ENCODE data around the gene DUSP10. TPM values are rescaled to one million over a fixed set of nuclear protein-coding genes. Genes with fewer than 3 reads are reported as not detected.

Gene DUSP10
- total RNA-seq, 2 donors from 2014 or later: 7.8 to 9.3 TPM

GRCh38 chr1:221725735-221726672 is 15.9 kb downstream of the DUSP10 start:
- peak; percentile 74 to 86 for ATAC-seq
- Mint-ChIP-seq H3K36me3 (peaks cover 36 to 54% of the 10 kb centered on the region in 2 donors), H3K27ac (peak overlapping the region; percentile 89 to 92), H3K9me3 (peaks cover 5 to 10% of the 10 kb centered on the region in 2 donors)
- no peak for DNase-seq (ENCODE audit: low spot score in 2 of 2)

- DNase-seq (ENCODE audit: low spot score in 2 of 2): no peak
- peak overlapping the region; percentile 56 to 92 for H3K27ac Mint-ChIP-seq
- H3K9me3 Mint-ChIP-seq: peaks cover 5 to 10% of the 10 kb centered on the region in 2 donors
- peaks cover 36 to 59% of the 10 kb centered on the region in 2 donors for H3K36me3 Mint-ChIP-seq
- no peak for ATAC-seq
Measured at GRCh38 chr1:221724931-221725605, 16.8 kb downstream of the DUSP10 start.

GRCh38 chr1:221723848-221724236 is 18.0 kb downstream of the DUSP10 start:
- ATAC-seq (no peak), DNase-seq (ENCODE audit: low spot score in 2 of 2) (no peak)
- H3K36me3 Mint-ChIP-seq: peaks cover 40 to 57% of the 10 kb centered on the region in 2 donors
- H3K27ac Mint-ChIP-seq: no peak overlapping the region
- peaks cover 5 to 10% of the 10 kb centered on the region in 2 donors for H3K9me3 Mint-ChIP-seq

GRCh38 chr1:221723018-221723847 is 18.7 kb downstream of the DUSP10 start:
- ATAC-seq (peak; percentile 16 to 44), DNase-seq (ENCODE audit: low spot score in 2 of 2) (no peak)
- H3K27ac Mint-ChIP-seq: peak overlapping the region in 1 of 2 donors; percentile 70
- peaks cover 5 to 10% of the 10 kb centered on the region in 2 donors for H3K9me3 Mint-ChIP-seq
- H3K36me3 Mint-ChIP-seq: peaks cover 45 to 59% of the 10 kb centered on the region in 2 donors

- Mint-ChIP-seq H3K27ac (peak overlapping the region in 1 of 2 donors; percentile 70), H3K9me3 (peaks cover 5 to 6% of the 10 kb centered on the region in 2 donors), H3K36me3 (peaks cover 42 to 56% of the 10 kb centered on the region in 2 donors)
- DNase-seq (ENCODE audit: low spot score in 2 of 2): no peak
- ATAC-seq: no peak
Measured at GRCh38 chr1:221722254-221723017, 19.5 kb downstream of the DUSP10 start.

- H3K36me3 Mint-ChIP-seq: peaks cover 42 to 63% of the 10 kb centered on the region in 2 donors
- H3K9me3 Mint-ChIP-seq: peaks cover 5 to 6% of the 10 kb centered on the region in 2 donors
- DNase-seq (ENCODE audit: low spot score in 2 of 2): no peak
- ATAC-seq: no peak
- H3K27ac Mint-ChIP-seq: no peak overlapping the region
Measured at GRCh38 chr1:221720545-221720944, 21.3 kb downstream of the DUSP10 start.

GRCh38 chr1:221719987-221720386 is 21.9 kb downstream of the DUSP10 start:
- Mint-ChIP-seq H3K36me3 (peaks cover 41 to 63% of the 10 kb centered on the region in 2 donors), H3K27ac (no peak overlapping the region), H3K9me3 (peaks cover 5 to 6% of the 10 kb centered on the region in 2 donors)
- no peak for ATAC-seq
- no peak for DNase-seq (ENCODE audit: low spot score in 2 of 2)

GRCh38 chr1:221719278-221719597 is 22.7 kb downstream of the DUSP10 start:
- Mint-ChIP-seq H3K9me3 (peaks cover 0 to 6% of the 10 kb centered on the region in 2 donors), H3K36me3 (peaks cover 36 to 63% of the 10 kb centered on the region in 2 donors), H3K27ac (no peak overlapping the region)
- DNase-seq (ENCODE audit: low spot score in 2 of 2) (no peak), ATAC-seq (no peak)

GRCh38 chr1:221718381-221719277 is 23.3 kb downstream of the DUSP10 start:
- Mint-ChIP-seq H3K9me3 (peaks cover 0 to 6% of the 10 kb centered on the region in 2 donors), H3K36me3 (peaks cover 31 to 62% of the 10 kb centered on the region in 2 donors), H3K27ac (no peak overlapping the region)
- DNase-seq (ENCODE audit: low spot score in 2 of 2): no peak
- ATAC-seq: no peak

- no peak overlapping the region for H3K27ac Mint-ChIP-seq
- DNase-seq (ENCODE audit: low spot score in 2 of 2) (no peak), ATAC-seq (no peak)
- peaks cover 19 to 51% of the 10 kb centered on the region in 2 donors for H3K36me3 Mint-ChIP-seq
- peaks cover 0 to 3% of the 10 kb centered on the region in 2 donors for H3K9me3 Mint-ChIP-seq
Measured at GRCh38 chr1:221717485-221717853, 24.4 kb downstream of the DUSP10 start.

- Mint-ChIP-seq H3K27ac (no peak overlapping the region), H3K36me3 (peaks cover 16 to 45% of the 10 kb centered on the region in 2 donors), H3K9me3 (no peaks in the 10 kb centered on the region)
- DNase-seq (ENCODE audit: low spot score in 2 of 2) (no peak), ATAC-seq (no peak)
Measured at GRCh38 chr1:221716713-221717484, 25.0 kb downstream of the DUSP10 start.

- no peak for DNase-seq (ENCODE audit: low spot score in 2 of 2)
- H3K27ac Mint-ChIP-seq: peak overlapping the region in 1 of 2 donors; percentile 24
- peaks cover 11 to 32% of the 10 kb centered on the region in 2 donors for H3K36me3 Mint-ChIP-seq
- ATAC-seq: no peak
- no peaks in the 10 kb centered on the region for H3K9me3 Mint-ChIP-seq
Measured at GRCh38 chr1:221715321-221716169, 26.3 kb downstream of the DUSP10 start.

GRCh38 chr1:221714227-221715152 is 27.4 kb downstream of the DUSP10 start:
- DNase-seq (ENCODE audit: low spot score in 2 of 2) (no peak), ATAC-seq (no peak)
- Mint-ChIP-seq H3K27ac (no peak overlapping the region), H3K9me3 (no peaks in the 10 kb centered on the region), H3K36me3 (peaks cover 11 to 31% of the 10 kb centered on the region in 2 donors)
